ENCODE results near the gene CAV1.
A peak's percentile ranks its signal among the peaks of the same experiment; 100 is the strongest.

Gene CAV1

GRCh38 chr7:116497708-116498107 is 27.1 kb upstream of the CAV1 start:
- TF ChIP-seq CTCF (IDR thresholded peaks at IDR 0.05; ENCODE audit: low read depth, low read length), result no peak
- no peak overlapping the region for H3K4me3 ChIP-seq (replicated peaks in 1 of 2; ENCODE audit: low read depth in 2 of 2, low read length in 2 of 2)
- no peak for DNase-seq (ENCODE audit: low read depth in 2 of 2)

- DNase-seq (ENCODE audit: low read depth in 2 of 2), result peak; percentile 52 to 74
- no peak for TF ChIP-seq CTCF (IDR thresholded peaks at IDR 0.05; ENCODE audit: low read depth, low read length)
- H3K4me3 ChIP-seq (replicated peaks in 1 of 2; ENCODE audit: low read depth in 2 of 2, low read length in 2 of 2), result peak within 1 kb of the TSS; percentile 78 to 79
These were observed 25.4 kb upstream of the CAV1 start, which contains the start of gene CAV2 for GRCh38 chr7:116499168-116500077. CAV2 (plus strand) TSS chr7:116499738; CDS start chr7:116499782, 44 bp downstream.

- TF ChIP-seq CTCF (IDR thresholded peaks at IDR 0.05; ENCODE audit: low read depth, low read length), result no peak
- peak overlapping the region; percentile 78 to 79 for H3K4me3 ChIP-seq (replicated peaks in 1 of 2; ENCODE audit: low read depth in 2 of 2, low read length in 2 of 2)
- DNase-seq (ENCODE audit: low read depth in 2 of 2), result peak; percentile 65 to 69
These were observed 24.6 kb upstream of the CAV1 start for GRCh38 chr7:116500078-116500853.

- peak overlapping the region; percentile 4 to 79 for H3K4me3 ChIP-seq (replicated peaks in 1 of 2; ENCODE audit: low read depth in 2 of 2, low read length in 2 of 2)
- no peak for TF ChIP-seq CTCF (IDR thresholded peaks at IDR 0.05; ENCODE audit: low read depth, low read length)
- DNase-seq (ENCODE audit: low read depth in 2 of 2), result peak; percentile 31 to 41
These were observed 23.2 kb upstream of the CAV1 start for GRCh38 chr7:116501425-116502167.

- no peak for TF ChIP-seq CTCF (IDR thresholded peaks at IDR 0.05; ENCODE audit: low read depth, low read length)
- H3K4me3 ChIP-seq (replicated peaks in 1 of 2; ENCODE audit: low read depth in 2 of 2, low read length in 2 of 2), result no peak overlapping the region
- DNase-seq (ENCODE audit: low read depth in 2 of 2), result no peak
These were observed 22.4 kb upstream of the CAV1 start for GRCh38 chr7:116502201-116503096.
